SU-DHL-6 (cell line): ENCODE data around the gene SASS6.

Experiments used
- CTCF ChIP-seq: fragments of 200-600 bp; sonication (generic); IDR thresholded peaks from one replicate; pipeline ENCODE4 v1.5.1; 2017; ENCODE audit warnings: antibody characterized with exemption, mild to moderate bottlenecking, low read length, moderate library complexity; ENCODE audit not compliant: insufficient read depth, poor library complexity, severe bottlenecking
- EZH2phosphoT487 ChIP-seq: fragments of 200-600 bp; sonication (generic), shearing (Covaris generic); conservative IDR thresholded peaks from 2 replicates; pipeline ENCODE4 v1.6.1; 2018; ENCODE audit warnings: mild to moderate bottlenecking, antibody characterized with exemption, low read length, moderate library complexity, mixed read lengths

- no peak for TF ChIP-seq CTCF
- TF ChIP-seq EZH2phosphoT487: no peak
These were observed 2.1 kb downstream of the SASS6 start for GRCh38 chr1:100130552-100131077.
